Hindlimb muscle (tissue), 1 donor: ENCODE measurements around the gene DAGLA. TPM values are rescaled to one million over a fixed set of nuclear protein-coding genes. Genes with fewer than 3 reads are reported as not detected.

Source experiments
- DNase-seq: peaks from one replicate; pipeline ENCODE4 v3.0.0-alpha.2; 2013
- polyA plus RNA-seq: library from polyadenylated mRNA; unstranded; fragments of 120-200 nt; gene quantifications from one replicate; pipeline ENCODE4 v1.2.1, GENCODE V29; 2013; ENCODE audit not compliant: insufficient read length

Gene DAGLA
- polyA plus RNA-seq, 1 donor, result 8.2 TPM

DNA sequence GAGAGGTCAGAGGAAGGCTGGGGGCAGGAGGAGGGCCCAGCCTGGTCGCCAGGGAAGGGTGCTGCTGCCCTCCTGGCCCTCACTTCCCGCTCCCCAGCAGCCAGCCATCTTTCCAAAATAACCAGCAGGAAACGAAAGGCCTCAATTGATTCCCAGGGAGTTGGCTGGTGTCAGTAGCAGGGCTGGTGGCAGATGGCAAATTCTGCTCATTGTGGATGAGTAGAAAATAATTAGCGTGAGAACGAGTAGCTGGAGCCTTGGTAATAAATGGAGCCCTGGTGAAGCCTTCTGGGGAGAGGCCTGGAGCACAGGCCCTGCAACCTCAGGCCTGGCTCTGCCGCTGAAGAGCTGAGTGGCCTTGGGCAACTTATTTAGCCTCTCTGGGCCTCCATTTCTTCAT, 31.3 kb downstream of the DAGLA start:
- DNase-seq, result no peak

DNA sequence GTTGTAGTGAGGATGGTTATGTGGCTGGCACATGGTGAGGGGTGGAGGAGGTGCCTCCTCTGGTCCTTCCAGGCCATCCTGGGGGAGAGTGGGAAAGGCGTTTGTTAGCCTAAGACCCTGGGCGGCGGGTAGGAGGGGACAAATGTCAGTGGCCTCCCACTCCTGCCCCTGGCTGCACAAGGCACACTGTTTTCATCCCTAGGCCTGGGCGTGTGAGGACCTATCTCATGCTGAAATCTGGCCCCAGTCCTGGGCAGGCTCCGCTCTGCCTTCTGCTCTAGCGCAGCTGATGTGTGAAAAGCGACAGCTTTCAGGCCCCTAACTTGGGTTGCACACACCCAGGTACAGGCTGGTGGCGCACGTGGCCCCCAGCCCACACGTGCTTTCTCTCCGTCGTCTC, 32.1 kb downstream of the DAGLA start:
- no peak for DNase-seq

DNA sequence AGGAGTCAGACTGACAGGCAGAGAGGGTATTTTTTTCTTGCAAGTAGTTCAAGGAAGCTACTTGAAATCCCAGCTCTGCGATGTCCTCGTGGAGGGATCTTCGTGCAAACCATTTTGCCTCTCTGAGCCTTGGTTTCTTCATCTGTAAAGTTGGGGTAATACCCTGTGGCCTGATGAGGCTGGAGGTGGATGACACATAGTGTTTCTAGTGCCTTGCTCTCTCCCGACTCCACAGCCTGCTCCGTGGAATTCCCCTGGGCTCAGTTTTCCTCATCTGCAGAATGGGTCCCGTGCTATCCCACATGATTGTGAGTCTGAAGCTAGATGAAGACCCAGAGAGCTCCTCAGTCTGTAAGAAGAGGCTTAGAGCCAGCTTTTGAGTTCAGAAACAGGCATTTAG, 32.7 kb downstream of the DAGLA start:
- DNase-seq, result no peak

DNA sequence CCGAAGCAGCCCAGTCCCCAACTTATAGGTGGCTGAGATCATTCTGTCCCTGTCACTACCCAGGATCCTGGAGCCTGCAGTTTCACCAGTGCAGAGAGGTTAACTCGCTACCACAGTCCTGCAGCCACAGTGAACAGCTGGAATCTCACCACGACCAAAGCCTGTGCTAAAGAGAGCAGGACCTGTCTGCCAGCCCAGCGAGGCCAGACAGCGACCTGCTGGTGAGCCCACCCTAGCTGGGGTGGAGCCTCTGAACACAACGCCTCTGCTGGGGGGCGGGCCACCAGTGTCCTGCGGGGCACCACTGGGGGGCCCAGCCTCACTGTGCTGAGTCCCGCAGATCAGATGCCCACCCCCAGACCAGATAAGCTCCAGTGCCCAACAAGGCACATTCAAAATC, 33.3 kb downstream of the DAGLA start:
- DNase-seq, result no peak

DNA sequence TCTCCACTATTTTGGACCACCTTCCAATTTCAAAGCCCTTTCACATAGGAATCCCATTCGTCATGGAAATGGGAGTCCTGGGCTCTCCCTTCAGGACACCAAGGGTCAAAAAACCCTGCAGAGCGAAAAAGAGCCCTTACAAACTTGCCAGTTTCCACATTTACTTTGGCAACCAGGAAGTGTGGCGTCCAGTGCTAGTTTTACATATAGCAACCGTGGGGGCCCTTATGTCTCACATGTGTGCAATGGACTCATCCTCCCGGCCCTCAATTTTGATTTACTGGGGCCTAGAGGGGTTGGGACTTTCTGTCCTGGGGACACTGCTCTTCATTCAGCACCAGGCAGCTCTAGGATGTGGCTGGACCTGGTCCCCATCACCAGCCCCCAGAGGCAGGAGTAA, 33.7 kb downstream of the DAGLA start:
- no peak for DNase-seq

DNA sequence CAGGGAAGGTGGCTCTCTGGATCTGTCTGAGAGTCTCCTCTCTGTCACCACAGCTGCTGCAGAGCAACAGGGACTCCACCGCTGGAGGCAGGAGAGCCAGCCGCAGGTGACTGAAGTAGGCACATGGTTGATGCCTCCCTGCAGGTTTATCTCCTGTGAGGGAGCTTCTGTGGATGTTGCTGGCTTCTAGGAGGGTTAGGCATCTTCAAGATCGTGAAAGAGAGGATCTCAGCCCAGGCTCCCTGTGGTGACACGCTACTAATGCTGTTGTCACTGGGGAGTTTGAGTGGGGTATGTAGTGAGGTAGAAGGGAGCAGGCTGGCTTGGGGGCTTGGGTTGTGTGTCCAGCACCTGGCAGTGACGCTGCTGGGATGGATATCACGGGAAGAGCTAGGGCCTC, 34.1 kb downstream of the DAGLA start:
- no peak for DNase-seq

DNA sequence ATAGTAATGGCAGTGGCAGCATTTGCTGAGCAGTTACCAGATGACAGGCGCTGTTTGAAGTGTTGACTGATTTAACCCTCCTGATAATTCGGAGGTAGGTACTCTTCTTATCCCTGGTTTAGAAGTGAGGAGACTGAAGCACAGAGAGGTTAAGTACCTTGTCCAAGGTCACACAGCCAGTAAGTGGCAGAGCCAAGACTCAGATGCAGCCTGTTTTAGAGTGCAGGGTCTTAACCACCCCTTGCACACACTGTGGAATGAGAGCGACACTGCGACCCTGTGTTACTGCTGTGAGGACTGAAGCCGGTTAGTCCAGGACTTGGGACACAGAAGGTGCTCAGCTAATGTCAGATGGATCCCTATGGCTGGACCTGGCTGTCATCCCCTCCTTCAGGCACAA, 34.7 kb downstream of the DAGLA start:
- DNase-seq, result no peak

DNA sequence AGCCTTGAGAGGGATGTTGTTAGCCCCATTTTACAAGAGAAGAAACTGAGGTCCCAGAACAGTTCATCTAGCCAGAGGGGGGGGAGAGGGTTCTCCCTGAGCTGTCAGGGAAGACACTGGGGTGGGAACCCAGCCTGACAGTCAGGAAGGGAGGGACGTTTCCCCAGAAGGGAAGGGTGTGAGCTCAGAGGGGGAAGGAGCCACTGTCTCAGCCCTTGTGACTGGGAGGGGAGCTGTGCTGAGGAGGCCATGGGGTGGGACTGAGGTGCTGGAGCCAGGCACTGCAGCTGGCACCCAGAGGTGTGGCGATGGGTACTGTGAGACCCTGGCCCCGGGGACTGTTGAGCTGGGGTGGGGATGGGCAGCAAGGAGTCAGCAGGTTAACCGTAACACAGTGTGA, 35.7 kb downstream of the DAGLA start:
- no peak for DNase-seq

DNA sequence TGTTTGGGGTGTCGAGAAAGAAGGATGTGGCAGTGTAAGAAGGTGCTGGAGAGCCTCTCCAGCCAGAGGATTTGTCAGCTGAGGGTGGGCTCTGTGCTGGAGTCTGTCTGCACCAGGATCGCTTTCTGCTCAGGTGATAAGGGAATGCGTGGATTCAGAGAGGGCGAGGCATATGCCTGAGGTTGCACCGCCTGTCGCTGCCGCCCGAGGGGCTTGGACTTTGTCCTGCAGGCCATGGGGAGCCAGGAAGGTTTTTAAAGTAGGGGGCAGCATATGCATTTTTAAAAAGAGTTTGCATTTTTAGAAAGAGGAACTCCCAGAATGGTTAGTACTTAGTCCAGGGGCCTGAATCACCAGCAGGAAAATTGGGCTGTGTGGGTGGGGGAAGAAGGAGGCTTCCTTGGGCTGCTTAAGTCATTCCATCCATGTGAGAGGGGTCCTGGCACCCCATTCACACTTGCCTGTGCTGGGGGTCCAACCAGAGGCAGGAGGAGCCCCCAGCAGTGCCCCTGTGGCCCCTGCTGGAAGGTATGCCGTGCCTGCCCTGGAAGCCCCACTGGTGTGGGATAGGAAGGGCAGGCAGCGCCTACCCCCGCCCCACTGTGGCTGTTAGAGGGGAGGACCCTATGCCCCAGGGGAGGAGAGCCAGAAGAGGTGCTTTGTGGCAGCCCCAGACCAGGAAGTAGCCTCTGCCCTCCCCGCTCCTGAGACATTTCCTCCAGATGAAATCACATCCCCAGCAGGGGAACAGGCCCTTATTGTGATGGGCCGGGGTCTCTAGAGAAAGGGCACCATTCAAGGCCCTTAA, 36.5 kb downstream of the DAGLA start:
- no peak for DNase-seq

DNA sequence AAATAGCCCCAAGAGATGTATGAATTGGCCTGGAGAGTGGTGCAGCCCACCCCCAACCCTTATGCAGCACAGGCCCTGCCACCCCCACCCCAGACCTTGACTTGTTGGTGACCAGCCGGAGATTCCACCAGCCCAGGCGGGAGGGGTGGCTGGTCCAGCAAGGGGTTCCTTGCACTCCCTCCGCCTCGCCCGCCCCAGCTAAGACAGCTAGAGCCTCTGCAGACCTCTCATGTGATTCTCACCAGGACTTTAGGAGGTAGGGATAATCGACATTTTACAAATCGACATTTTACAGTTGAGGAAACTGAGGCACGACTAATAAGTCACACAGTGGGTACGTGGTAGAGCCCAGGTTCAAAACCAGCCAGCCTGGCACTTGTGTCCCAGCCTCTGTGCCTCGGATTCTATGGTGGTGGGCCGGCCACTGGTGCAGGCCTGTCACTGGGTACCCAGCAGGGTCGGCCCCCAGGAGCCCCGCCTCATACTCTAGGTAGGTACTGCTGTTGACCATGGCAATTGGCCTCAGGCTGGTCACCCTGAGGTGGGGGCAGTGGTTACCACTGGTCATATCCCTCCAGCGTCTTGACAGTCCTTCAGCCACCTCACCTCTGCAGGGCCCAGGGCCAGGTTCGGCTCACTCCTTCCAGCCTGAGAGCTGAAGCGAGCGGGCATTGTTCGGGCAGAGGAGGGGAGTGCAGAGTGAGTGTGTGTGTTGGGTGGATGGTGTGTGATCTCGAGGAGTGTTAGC, 37.3 kb downstream of the DAGLA start:
- no peak for DNase-seq

DNA sequence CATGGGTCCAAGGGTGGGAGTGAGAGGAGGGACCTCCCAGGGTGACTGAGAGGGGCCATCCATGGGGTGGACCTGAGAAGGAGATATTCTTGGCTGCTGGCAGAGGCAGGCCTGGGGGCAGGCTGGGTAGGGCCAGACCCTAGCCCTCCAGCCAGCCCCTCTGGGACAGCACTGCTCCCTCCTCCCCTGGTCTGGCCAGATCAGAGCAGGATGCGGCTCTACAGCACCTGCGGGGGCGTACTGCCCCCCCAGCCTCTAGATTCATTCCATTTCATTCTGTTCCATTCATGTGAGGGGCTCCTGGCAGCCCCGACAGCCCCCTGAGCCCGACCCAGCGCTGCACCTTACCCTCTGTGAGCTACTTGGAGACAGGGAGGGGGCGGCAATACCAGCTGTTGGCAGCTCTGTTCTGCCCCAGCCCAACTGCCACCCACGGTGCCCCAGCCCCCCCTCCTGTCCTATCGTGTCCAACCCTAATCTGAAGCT, 37.9 kb downstream of the DAGLA start:
- DNase-seq, result no peak

DNA sequence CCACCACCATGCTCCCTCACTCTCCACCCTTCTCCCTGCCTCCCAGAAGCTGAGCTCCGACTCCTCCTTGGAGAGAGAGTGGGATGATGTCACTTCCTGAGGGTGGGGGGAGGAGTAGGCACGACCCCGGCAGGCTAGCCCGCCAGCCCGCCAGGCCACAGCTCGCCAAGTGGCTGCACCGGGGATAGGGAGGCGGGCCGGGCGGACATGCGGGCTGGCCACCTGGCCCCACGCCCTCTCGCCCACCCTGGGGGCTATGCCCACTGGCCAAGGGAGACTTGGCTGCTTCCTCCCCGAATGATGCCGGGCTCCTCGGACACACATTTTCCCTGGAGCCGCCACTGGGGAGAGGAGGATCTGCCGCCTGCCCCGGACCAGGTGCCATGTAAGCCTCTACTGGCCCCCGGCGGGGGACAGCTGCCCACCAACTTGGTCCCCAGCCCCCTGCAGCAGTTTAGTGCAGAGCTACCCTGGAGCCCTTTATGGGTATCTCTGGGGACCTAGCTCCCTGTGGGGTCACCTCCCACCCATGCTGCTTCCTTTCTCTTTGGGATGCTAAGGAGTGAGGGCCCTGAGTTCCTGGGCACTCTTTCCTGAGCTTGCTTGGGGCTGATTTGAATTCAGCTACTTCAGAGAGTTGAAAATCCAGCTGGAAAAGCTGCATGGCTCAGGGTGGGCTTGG, 38.6 kb downstream of the DAGLA start:
- DNase-seq, result peak; percentile 79

DNA sequence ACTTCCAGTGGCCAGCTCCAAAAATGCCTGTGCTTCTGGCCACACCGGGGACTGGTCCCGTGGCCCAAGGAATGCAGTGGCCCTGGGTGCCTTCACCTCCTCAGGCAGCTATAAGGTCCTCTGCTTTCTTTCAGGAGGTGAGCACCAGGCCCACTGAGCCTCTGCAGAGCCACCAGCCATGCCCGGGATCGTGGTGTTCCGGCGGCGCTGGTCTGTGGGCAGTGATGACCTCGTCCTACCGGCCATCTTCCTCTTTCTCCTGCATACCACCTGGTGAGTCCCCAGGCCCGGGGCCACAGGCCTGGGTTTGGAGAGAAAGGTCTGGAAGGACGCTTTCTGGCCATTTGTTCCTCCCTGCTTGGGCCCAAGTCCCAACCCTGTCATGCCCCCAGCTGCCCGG, 39.8 kb downstream of the DAGLA start:
- DNase-seq, result no peak

DNA sequence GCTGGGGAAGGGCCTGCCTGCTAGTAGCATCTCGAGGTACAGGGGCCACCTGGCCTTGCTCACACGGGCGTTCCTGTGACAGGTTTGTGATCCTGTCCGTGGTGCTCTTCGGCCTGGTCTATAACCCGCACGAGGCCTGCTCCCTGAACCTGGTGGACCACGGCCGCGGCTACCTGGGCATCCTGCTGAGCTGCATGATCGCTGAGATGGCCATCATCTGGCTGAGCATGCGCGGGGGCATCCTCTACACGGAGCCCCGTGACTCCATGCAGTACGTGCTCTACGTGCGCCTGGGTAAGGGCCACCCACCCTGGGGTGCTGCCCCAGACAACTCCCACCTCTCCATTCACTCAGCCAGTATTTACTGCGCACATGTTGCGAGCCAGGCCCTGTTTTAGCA, 40.4 kb downstream of the DAGLA start:
- no peak for DNase-seq

DNA sequence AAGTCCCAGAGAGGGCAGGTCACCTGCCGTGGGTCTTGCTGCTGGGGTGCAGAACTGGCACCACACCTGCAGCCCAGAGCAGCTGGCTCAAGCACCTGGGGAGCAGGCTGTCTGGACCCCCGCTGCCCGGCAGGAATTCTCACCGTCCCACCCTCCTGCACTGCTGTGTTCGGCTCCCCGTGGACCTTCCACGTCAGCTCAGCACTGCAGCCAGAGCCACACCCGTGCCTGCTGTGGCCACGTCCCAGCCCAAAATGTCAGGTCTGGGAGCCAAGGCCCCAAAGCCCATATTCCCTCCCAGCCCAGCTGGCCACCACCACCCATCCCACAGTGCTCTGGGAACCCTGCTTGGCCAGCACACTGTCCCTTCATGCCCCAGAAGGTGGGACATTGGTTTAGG, 44.2 kb downstream of the DAGLA start:
- DNase-seq, result no peak

DNA sequence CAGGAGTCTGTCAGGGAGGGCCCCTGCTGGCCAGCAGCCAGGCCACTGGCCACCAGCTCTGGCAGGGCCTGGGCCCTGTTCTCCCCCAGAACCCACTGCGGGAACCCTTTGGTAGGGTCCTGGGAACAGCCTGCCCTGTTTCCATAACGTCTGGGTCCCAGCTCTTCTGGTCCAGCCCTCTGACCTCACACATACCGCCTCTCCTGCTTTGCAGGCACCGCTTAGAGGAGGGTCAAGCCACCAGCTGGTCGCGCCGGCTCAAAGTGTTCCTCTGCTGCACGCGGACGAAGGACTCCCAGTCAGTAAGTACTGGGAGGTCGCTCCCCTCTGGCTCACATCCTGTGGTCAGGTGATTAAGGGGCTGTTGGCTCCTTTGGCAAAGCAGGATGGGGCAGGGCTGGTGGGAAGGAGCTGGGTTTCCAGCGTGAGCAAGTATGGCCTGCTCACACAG, 45.6 kb downstream of the DAGLA start:
- DNase-seq, result no peak

DNA sequence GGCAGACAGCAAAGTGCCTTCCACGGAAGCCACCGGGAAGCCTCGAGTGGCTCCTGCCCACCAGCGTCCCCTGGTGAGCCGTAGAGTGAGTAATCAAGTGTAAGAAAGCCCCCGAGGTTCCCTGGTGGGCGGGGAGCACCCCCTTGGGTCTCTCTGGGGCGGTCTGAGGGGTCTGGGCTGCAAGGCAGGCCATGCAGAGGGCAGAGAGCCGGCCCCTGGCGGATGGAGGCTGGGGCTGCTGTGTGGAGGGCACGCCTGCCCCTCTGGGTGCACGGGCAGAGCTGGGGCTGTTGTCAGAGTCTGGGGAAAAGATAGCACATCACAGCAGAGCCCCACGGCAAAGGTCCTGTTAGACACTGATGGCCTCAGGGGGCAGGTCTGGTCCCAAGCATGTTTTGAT, 46.6 kb downstream of the DAGLA start:
- no peak for DNase-seq

DNA sequence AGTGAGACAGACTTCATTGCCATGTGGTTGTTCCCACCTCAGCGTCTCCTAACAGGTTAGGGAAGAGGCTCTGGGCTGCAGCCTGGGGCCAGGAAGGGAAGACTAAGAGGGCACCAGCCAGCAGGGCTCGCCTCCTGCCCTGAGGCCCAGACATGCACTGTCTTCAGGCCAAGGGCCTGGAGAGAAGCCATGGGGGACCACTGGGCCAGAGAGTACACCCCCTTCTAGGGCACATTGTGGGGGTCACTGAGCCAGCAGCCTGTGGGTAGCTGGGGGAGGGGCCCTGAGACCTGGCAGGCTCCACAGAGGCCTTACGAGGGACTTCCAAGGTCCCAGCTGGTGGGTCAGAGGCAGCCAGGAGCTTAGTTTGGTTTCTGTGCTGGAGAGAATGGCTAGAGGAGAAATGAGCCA, 47.2 kb downstream of the DAGLA start:
- DNase-seq, result no peak

DNA sequence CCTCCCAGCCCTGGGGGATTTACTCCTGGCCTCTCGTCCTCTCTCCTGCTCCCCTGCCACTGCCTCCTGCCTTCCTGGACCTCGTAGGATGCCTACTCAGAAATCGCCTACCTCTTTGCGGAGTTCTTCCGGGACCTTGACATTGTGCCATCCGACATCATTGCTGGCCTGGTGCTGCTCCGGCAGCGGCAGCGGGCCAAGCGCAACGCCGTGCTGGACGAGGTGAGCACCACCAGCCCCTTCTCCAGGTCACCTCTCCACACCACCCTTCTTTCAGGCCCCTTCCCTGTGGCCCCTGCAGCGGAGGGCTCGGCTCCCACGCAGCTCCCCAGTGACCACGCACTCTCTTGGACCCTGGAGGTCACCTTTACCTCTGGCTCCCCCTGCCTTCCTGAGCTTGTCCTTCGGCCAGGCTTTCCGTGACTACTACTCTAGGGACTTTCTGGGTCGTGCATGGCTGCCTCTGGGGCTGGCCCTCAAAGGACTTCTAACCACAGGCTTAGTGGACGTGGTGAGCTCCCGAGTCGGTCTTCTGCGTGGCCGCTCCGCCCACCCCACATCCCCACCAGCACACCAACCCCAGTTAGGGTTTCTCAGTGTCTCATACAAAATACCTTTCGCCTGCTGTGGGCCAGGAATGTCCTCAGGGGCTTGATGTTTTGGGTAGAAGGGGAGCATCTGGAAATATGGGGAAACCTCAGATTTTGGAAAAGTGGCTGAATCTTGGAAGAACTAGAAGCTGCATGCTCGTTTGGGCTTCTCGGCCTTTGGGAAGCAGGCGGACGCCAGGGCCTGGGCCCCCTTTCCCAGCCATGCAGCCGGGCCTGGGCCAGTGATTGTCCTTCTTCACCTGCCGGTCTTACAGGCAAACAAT, 48.1 kb downstream of the DAGLA start:
- no peak for DNase-seq

DNA sequence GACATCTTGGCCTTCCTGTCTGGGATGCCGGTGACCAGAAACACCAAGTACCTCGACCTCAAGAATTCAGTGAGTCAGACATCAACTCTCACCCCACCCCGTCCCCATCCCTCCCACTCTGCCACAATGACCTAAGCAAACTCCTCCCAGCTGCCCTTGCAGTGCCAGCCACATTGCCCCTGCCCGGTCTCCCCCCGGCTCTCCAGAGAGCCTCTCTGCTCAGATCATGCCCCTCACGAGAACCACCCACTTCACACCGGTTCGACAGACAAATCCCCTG, 48.7 kb downstream of the DAGLA start:
- no peak for DNase-seq

DNA sequence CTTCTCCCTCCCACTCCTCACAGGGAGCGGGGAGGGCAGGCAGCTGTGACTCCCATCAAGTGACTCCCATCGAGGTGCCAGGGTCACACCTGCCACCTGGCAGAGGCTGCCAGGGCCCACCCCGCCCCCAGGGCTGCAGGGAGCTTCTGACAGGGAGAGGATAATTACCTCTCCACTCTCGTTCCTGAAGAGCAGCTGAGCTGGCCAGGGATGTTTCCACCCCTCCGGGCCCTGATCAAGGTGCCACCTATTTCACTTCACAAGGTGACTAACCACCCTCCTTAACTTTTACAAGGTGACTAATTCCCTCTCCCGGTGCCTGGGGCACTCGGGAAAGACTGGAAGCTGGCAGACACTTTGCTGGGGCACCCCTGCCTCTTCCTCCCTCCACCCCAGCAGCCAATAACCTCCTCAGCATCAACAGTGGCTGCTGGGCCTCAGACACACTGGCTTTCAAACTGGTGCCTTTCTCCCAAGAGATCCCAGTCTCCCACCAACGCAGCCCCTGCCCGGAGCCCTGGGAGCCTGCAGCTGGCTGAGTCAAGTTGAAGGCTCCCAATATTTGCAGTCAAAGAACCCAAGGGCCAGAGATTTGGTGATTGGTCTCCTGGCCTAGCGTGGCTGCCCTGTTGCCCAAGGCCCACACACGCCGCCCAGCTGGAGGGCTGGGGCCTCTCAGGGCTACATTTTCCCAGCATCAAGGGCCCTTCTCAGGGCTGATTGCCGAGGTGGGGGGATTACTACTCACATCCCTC, 50.2 kb downstream of the DAGLA start:
- no peak for DNase-seq
